Uterus (tissue), 4 donors: Measurements from ENCODE around the gene CHD1L. TPM values are rescaled to one million over a fixed set of nuclear protein-coding genes. Genes with fewer than 3 reads are reported as not detected.

ENCODE experiments used
- DNase-seq, 2 donors: peaks; one replicate each; pipeline ENCODE4 v3.0.0-alpha.2; 2019 to 2020
- H3K27ac ChIP-seq, 2 donors: fragments of 200-600 bp; sonication (generic); 1 replicate in 1 of 2; 2 replicates in 1 of 2; pipeline ENCODE4 v1.5.1; 2016 to 2018
- H3K27me3 ChIP-seq, 2 donors: fragments of 200-600 bp; sonication (generic); one replicate each; pipeline ENCODE4 v1.5.1; 2018 to 2019; ENCODE audit warnings: control low read depth in 1 of 2
- H3K36me3 ChIP-seq, 2 donors: fragments of 200-600 bp; sonication (generic); one replicate each; pipeline ENCODE4 v1.5.1; 2019; ENCODE audit warnings: control low read depth in 1 of 2
- H3K4me1 ChIP-seq, 2 donors: fragments of 200-600 bp; sonication (generic); one replicate each; pipeline ENCODE4 v1.5.1; 2018 to 2019; ENCODE audit warnings: control low read depth in 1 of 2
- H3K4me3 ChIP-seq, 2 donors: fragments of 200-600 bp; sonication (generic); 1 replicate in 1 of 2; 2 replicates in 1 of 2; pipeline ENCODE4 v1.5.1; 2018 to 2019; ENCODE audit warnings: mild to moderate bottlenecking in 1 of 2
- H3K9me3 ChIP-seq, 2 donors: fragments of 200-600 bp; sonication (generic); one replicate each; pipeline ENCODE4 v1.5.1; 2019; ENCODE audit warnings: control low read depth in 1 of 2
- CTCF ChIP-seq, 4 experiments: fragments of 200-600 bp in 2 of 4; fragments of 450-650 bp in 2 of 4; sonication (generic) in 2 of 4; IDR thresholded peaks; one replicate each; pipeline ENCODE4 v1.5.1; 2016 to 2019; ENCODE audit warnings: antibody characterized with exemption in 4 of 4, mild to moderate bottlenecking in 2 of 4, moderate library complexity in 1 of 4
- POLR2A ChIP-seq, 2 donors: fragments of 450-650 bp; IDR thresholded peaks; one replicate each; pipeline ENCODE4 v1.6.1; 2016; ENCODE audit warnings: antibody characterized with exemption in 2 of 2, mild to moderate bottlenecking in 1 of 2, moderate library complexity in 1 of 2
- intact Hi-C: fragments of 100-400 bp; cut with DNase I; formaldehyde crosslinking; loops from one replicate; pipeline ENCODE4 v1.15.1; 2023; ENCODE audit warnings: low total_unique reads
- total RNA-seq, 4 donors: library from RNA; depleted of rRNA in 3 of 4; stranded (reverse); fragments of >200 nt in 3 of 4; gene quantifications; one replicate each; pipeline versions ENCODE4 v1.1.0 to v1.2.4, GENCODE V29; 2014 to 2023
- donor health status: DM: yes; HTN: yes; CAD: no.

The CHD1L gene
- total RNA-seq, 4 donors from 2014 or later: 23.5 to 41.3 (median 39.5) TPM

DNA sequence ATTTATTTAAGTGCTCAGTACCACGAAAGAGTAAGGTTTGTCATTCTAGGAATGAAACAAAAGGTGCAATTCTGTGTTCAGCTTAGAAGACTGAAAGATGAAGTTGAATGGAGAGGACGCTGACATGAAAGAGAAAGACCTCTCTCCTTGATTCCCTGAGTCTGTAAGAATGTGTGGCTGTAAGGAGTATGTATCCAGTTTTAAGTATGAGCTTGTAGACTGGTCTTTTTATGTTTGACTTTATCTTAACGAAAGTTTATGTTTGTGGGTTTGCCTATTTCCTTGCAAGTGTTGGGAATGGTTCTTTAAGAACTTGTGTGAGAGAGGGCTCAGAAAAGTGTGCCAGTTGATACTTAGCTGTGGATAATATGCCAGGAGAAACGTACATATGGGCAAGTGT is 1.4 kb downstream of the CHD1L start:
- intact Hi-C loops: loop anchor here (5.0 kb wide), 1 partner anchor 72 kb away; the partner anchor contains the start of gene PRKAB2
- Histone ChIP-seq H3K4me1 (no peaks in the 10 kb centered on the region), H3K27ac (peak overlapping the region; percentile 93 to 96), H3K27me3 (no peaks in the 10 kb centered on the region), H3K9me3 (no peaks in the 10 kb centered on the region), H3K36me3 (no peaks in the 10 kb centered on the region), H3K4me3 (peak overlapping the region; percentile 67 to 81)
- TF ChIP-seq CTCF (IDR thresholded peaks at IDR 0.05): no peak
- no peak for TF ChIP-seq POLR2A (IDR thresholded peaks at IDR 0.05)
- DNase-seq: no peak

GRCh38 chr1:147245129-147245528 is 2.6 kb downstream of the CHD1L start:
- H3K4me3 ChIP-seq: no peak overlapping the region
- no peak overlapping the region for H3K27ac ChIP-seq
- H3K36me3 ChIP-seq: no peaks in the 10 kb centered on the region
- no peak for DNase-seq
- no peaks in the 10 kb centered on the region for H3K9me3 ChIP-seq
- no peaks in the 10 kb centered on the region for H3K4me1 ChIP-seq
- H3K27me3 ChIP-seq: no peaks in the 10 kb centered on the region
- intact Hi-C loops: no loop called here
- TF ChIP-seq POLR2A (IDR thresholded peaks at IDR 0.05) (no peak), CTCF (IDR thresholded peaks at IDR 0.05) (no peak)

GRCh38 chr1:147245586-147246021 is 3.1 kb downstream of the CHD1L start:
- H3K4me3 ChIP-seq: no peak overlapping the region
- no peaks in the 10 kb centered on the region for H3K4me1 ChIP-seq
- no peak for DNase-seq
- no peak overlapping the region for H3K27ac ChIP-seq
- intact Hi-C loops: no loop called here
- no peaks in the 10 kb centered on the region for H3K36me3 ChIP-seq
- no peaks in the 10 kb centered on the region for H3K9me3 ChIP-seq
- TF ChIP-seq POLR2A (IDR thresholded peaks at IDR 0.05) (no peak), CTCF (IDR thresholded peaks at IDR 0.05) (no peak)
- H3K27me3 ChIP-seq: no peaks in the 10 kb centered on the region

GRCh38 chr1:147246044-147246690 is 3.7 kb downstream of the CHD1L start:
- H3K4me3 ChIP-seq: no peak overlapping the region
- TF ChIP-seq CTCF (IDR thresholded peaks at IDR 0.05) (no peak), POLR2A (IDR thresholded peaks at IDR 0.05) (no peak)
- intact Hi-C loops: no loop called here
- no peaks in the 10 kb centered on the region for H3K27me3 ChIP-seq
- H3K4me1 ChIP-seq: no peaks in the 10 kb centered on the region
- H3K36me3 ChIP-seq: no peaks in the 10 kb centered on the region
- DNase-seq: no peak
- H3K9me3 ChIP-seq: no peaks in the 10 kb centered on the region
- H3K27ac ChIP-seq: no peak overlapping the region

DNA sequence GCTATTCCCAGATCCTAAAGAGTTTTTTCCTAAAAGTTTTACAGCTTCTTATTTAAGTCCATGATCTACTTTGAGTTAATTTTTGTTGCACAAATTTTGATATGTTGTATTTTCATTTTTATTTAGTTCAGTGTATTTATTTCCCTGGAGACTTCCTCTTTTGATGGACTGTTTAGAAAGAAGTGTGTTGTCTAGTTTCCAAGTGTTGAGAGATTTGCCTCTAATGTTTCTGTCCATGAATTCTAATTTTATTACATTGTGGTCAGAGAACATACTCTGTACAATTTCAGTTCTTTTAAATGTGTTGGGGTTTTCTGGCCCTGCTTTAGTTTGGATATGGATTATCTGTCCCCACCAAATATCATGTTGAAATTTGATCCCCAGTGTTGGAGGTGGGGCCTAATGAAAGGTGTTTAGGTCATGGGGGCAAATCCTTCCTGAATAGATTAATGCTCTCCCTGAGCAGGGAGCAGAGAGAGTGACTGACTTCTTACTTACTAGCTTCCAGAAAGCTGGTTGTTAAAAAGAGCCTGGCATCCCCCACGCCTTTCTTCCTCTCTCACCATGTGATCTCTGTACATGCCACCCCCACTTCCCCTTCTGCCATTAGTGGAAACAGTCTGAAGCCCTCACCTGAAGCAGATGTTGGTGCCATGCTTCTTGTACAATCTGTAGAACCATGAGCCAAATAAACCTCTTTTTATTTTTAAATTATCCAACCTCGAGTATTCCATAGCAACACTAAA is 4.6 kb downstream of the CHD1L start:
- TF ChIP-seq CTCF (IDR thresholded peaks at IDR 0.05): no peak
- no peak for TF ChIP-seq POLR2A (IDR thresholded peaks at IDR 0.05)
- Histone ChIP-seq H3K36me3 (no peaks in the 10 kb centered on the region), H3K9me3 (no peaks in the 10 kb centered on the region), H3K27me3 (no peaks in the 10 kb centered on the region), H3K4me1 (no peaks in the 10 kb centered on the region), H3K27ac (no peak overlapping the region), H3K4me3 (no peak overlapping the region)
- intact Hi-C loops: no loop called here
- DNase-seq: no peak
